ENCODE measurements around the gene CCDC57.

Gene CCDC57

DNA sequence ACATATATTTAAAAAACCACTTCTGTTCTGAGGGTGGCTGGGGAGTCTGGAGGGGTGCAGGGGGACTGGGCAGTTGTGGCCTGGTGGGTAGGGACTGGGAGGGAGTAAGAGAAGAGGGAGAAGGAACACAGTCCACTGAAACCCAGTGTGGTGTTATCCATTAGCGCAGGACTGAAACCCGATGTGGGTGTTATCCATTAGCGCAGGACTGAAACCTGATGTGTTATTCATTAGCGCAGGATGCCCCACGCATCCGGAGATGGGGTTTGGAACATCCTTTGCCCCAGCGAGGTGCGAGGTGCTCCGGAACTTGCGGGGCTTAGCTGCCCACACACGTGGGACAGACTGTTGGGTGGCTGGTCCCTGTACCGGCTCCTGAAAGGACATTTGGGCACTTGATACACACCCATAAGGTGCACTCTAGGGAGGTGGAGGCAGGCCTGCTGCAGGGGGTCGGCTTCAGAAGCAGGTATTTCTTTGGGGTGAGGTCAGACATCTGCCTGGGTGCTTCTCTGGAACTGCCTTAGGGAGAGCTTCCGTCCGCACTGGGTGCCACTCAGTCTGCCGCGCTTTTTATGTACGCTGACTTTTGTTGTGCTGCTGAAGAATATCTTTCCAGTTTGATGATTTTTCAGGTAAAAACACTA lies 94.4 kb downstream of the CCDC57 start:
- DNase-seq, result no peak

DNA sequence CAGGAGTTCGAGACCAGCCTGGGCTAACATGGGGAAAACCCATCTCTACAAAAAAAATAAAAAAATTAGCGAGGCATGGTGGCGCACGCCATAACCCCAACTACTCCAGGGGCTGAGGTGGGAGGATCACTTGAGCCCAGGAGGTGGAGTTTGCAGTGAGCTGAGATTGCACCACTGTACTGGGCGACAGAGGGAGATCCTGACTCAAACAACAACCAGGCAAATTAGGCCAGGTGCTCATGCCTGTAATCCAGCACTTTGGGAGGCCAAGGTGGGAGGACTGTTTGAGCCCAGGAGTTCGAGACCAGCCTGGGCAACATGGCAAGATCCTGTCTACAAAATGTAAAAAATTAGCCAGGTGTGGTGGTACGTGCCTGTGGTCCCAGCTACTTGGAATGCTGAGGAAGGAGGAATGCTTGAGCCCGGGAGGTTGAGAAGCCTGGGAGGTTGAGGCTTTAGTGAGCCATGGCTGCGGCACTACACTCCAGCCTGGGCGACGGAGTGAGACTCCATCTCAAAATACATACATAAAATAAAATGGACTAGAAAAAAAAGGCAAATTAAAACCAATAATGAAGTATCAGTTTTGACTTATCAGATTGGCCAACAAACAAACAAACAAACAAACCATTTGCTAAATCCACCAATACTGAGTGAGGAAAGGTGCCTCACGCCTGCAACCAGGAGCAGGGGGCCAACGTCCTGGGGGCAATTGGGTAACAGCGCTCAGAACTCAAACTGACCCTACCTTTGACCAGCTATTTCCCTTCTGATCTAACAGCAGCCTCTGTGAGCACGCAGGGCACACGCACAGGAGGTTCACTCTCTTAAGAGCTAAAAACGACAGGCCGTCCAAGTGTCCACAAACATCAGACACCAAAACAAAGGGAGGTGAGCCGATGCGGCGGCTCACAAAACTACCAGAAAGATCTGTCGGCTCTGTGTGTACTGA lies 95.2 kb downstream of the CCDC57 start:
- DNase-seq, result no peak

DNA sequence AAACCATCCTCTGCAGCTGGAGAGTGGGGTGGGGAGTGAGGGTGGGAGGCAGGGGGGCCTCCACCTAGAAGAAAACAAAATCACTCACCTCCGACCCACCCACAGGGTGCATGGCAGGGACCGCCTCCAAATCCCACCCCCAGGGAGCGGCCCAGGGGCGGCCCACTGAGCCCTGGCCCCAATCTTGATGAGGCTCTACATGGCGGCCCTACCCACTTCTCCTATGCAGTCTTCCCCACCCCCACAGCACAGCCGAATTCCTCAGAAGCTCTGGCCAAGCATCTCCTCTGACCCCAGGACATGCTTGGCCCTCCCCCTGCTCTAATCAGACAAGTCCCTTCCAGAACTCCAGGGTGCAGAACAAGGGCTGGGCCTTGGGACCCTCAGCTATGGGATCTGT lies 96.4 kb downstream of the CCDC57 start:
- DNase-seq, result no peak

DNA sequence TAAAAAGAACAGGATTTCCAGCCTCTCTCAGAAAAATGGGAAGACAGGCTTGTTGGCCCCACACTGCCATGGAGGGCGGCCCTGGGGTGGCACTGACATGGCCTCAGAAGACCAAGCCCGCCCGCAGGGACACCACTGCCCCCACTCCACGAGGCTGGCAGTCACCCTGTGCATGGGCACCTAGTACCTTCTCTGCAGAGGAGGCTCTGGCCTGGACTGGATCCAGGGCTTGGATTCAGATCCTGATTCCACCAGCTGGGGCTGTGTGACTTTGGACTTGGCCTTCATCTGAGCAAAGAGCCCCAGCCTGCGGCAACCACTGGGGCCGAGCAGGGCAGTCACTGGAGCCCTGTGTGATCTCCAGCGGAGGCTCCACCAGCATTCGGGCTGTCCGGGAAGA lies 97.8 kb downstream of the CCDC57 start:
- no peak for DNase-seq

DNA sequence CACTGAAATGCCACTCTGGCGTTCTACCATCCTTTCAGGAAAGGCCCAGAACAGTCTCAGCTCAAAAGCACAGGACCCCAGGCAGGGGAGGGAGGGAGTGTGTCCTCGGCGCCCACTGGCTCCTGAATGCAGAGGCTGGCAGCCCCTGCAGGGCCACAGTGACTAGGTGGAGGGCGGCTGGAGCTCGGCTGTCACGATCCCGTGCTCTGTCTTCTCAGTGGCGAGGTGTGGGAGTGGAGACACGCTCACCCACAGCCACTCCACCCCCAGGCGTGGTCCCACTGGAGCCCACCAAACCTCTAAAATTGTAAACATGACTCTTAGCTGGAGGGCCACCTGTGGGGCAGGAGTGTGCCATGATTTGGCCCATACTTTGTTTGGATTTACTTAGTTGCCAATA lies 98.2 kb downstream of the CCDC57 start:
- DNase-seq, result no peak

DNA sequence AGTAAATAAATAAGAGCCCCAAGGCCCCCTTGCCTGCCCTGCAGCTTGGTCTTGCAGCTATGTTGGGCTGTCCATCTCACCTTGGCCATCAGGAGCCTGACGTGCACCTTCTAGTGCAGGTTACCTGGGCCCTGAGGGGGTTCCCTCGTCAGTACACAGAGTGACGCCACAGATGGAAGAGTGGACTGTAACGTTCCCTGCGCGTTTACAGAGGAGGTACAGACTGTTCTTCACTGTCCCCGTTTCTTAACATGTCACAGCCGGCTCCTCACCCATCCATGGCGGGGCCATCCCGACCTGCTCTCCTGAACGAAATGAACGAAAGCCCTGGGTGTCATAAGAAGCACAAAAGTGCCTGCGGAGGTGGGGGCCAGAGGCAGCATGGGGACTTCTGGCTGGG lies 98.7 kb downstream of the CCDC57 start:
- no peak for DNase-seq

DNA sequence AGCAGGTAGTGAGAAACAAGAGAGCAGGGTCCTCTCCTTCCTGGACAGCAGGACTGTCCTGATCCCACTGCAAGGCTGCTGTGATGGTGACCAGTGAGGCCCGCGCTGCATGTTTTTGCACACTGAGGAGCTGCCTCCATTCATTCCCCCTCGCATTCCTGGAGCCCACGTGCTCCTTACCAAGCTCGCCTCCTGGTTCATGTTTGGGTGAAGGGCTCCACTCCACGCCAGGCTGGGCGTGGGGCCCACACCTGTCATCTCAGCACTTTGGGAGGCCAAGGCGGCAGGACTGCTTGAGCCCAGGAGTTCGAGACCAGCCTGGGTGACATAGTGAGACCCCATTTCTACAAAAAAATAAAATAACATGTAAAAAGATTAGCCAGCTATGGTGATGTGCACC lies 99.2 kb downstream of the CCDC57 start:
- DNase-seq, result no peak

DNA sequence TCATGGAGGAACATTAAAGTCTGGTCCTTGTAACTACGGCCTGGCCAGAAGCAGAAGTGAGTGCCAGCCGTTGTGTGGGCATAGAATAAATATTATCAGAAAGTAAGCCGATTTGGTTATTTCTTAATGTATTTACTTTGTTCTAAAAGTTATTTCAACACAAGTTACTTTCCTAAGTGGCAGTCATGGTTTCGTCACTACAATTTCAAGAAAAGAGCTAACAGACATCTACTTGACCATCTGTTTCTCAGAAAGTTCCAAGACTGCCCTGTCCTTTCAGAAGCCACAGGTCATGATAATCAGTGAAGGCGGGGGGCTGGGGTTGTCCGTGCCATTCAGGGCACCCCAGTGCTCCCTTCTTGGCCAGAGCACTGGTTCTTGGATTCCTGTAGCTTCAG lies 99.7 kb downstream of the CCDC57 start:
- DNase-seq, result no peak

DNA sequence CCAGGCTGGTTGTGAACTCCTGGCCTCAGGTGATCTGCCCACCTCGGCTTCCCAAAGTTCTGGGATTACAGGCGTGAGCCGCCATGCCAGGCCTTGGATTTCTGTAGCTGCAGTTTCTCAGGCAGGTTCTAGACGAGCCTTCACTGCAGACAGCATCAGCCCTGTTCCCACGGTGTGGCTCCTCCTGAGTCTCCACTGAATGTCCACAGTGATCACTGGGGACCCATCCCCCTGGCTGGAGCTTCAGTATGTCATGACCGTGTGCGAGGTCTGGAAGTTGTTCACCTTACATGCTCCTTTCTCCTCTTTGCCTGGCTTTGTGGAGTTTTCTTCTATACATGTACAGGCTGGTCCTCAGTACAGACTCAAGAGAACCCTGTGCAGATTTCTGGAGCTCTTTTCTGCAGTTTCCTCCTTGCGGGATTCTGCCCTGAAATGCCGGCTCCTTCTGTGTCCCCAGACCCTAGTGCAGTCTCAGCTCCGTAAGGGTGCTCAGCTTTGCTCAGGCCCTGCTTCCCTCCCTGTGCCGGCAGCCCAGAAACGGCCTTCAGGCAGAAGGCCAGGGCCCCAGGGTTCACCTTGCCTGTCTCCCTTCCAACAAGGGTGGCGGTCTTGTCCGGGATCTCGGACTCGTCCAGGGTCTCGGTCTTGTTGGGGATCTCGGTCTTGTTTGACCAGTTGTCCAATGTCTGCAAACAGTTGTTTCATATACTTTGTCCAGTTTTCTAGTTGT lies 100.3 kb downstream of the CCDC57 start:
- no peak for DNase-seq

DNA sequence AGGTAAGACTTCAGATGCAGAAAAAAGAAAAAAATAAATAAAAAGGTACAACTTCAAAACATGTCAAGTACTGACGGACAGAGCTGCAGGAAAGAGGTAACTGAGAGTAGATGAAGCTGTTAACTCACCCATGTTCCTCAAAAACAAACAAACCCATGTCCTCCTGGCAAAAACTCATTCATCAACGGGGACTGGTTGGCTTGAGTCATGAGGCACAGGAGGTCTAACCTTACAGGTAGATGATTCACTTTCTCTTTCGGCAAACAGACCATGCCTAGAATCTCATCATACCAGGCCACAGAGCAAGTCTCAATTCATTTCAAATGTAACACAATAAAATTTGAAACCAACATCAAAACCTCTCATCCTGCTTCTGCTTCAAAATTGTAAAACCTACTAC lies 102.3 kb downstream of the CCDC57 start:
- DNase-seq, result no peak

DNA sequence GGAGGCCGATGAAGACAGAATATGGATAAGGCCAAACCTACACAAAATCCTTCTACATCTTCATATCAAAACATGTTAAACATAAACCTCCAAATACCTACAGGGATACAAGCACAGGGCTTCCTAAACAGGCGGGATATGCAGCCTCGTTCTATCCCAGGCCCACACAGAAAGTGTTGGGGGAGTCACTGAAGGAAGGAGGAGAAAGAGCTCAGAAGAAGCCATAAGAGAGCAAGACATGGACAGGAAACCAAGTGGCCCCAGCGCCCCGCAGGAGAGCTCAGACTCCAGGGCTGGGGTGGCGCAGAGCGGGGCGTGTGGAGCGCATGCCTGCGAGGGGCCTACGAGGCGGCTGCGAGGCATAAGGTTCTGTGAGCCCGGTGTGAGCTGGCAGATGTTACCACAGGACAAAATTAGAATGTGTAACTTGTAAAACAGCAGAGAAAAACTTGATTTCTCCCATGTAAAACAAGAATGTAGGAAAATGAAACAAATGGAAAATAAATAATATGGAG lies 103.6 kb downstream of the CCDC57 start:
- no peak for DNase-seq

DNA sequence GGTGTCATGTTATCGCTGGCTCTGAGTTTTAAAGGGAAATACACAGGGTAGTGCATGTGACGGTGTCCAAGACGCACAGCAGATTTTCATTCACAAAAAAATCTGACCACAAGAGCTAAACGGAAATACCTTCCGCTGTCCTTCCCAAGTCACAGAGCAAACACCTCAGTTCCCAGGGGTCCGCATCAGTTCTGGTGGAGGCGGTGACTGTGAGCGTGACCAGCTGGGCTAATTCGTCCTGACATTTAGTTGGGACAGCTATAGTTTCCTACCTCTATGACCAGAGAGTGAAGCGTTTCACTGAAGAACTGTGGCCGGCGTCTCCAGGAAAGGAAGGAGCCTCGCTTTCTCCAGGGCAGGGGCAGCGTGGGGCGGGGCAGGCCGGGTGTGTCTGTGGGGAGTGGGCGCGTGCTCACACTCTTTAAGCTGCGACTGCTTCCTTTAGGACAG lies 104.1 kb downstream of the CCDC57 start:
- no peak for DNase-seq

DNA sequence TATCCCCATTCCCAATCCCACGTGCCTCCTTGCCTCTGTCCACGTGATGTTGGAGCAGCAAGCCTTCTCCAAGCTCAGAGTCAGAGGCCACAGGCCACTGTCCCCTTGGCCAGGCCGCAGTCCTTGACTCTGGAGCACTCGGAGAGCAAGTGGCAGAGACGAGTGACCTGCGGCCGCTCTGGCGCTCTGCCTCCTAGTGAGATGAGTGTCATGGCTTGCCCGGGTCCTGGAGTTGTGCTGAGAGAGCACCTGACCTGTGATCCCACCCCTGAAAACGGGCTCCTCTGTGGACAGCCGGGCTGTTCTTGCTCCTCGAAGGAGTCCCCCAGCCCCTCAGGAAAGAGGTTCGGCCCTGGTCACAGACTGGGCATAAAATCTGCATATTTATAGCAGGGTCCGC lies 104.6 kb downstream of the CCDC57 start:
- DNase-seq, result no peak

DNA sequence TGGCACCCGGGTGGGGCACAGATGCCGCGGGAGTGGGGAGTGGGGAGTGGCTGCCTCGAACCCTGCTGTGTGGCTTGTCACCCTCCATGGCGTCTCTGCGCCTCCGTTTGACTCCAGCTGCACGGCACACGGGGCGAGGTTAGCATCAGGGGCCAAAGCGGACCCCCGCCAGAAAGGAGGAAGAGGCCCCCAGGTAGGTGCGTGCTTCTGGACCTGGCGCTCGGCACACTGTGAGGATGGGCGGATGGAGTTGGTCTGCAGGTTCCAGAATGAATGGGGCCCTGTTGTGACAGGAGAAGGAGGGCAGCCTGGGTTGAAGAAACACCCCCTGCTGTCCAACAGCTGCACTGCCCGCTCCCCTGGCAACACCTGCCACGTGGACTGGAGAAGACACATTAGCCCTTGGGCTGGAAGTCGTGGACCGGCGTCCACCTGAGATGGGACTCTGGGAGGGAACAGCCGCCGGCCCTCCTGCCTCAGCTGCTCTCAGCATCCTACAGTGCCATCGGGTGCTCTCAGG lies 105.2 kb downstream of the CCDC57 start:
- DNase-seq, result no peak

DNA sequence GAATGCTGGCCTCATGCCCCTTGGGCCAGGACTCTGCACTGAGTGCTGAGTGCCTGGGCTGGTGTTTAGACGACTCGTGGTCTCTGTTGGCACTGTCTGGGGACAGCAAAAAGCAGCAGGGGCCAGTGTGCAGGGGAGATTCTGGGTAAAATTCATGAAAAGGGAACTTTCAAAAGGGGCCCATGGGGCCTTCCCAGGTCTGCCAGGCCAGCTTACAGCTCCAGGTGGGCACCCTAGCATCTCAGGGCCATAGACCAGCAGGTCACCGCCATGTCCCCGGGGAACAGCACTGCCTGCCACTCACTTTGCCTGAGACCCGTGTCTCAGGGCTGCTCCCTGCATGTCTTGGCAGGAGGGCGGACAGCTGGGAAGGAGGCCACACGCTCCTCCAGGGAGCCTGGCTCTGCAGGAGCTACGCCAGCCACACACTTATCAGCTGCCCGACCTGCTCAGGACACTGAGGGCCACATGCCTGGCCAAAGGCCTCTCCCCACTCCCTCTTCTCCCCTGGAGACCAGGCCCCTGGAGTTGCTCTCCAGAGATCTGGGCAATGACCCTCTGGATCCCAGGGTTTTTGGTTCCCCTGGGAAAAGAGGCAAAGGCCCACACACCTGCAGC lies 105.8 kb downstream of the CCDC57 start:
- DNase-seq, result no peak

DNA sequence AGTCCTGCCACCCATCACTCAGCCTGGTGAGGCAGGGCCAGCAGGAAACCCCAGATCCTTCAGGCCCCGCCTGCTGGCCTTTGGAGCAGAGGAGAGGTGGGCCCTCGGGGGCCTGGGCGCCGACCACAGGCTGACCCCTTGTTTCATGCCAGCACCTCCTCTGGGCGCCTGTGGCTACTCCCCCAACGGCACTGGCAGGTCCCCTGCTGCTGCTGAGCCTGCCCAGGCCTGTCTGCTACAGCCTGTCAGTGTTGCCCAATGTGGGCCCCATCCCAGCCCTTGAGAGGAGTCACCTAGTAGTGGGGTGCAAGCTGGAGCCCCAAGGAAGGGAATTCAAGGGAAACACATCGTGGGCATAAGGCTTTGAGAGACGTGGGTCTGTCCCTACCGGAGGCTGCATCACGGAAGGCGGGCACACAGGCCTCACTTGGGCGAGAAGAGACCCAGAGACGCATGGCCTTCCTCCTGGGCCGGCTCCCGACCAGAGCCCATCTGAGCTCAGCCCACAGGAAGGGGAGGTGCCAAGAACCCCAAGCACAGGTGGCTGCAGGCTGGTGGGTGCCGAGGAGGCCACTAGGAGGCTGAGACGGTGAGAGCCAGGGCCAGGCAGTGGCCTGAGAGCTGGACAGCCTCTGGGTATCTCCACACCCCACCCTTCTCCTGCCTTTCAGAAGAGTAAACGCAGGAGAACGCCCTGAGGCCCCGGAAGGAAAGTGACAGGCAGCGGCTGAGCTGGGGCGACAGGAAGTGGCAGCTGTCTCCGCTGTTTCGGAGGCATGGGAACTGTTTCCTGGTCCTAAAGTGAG lies 106.6 kb downstream of the CCDC57 start:
- DNase-seq, result peak; percentile 61

DNA sequence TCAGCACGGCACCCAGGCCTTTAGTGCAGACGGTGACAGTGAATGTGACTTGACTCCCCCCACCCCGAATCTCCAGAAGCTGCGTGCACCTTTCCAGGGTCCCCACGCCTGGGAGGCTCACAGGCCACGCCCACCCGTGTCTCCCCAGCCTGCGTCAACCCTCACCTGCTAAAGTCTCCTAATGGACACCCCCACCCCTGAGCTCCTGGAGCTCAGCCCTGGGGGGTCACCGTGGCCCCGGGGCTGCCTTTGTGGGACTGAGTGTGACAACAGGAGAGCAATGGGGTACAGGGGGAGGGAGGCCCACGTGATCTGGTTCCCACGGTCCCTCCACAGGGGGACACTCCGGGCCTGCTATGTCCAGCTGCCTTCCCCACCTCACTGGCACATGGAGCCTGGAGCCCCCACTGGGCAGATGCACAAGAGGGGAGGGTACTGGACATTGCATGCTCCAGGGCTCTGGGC lies 107.2 kb downstream of the CCDC57 start:
- DNase-seq, result no peak

DNA sequence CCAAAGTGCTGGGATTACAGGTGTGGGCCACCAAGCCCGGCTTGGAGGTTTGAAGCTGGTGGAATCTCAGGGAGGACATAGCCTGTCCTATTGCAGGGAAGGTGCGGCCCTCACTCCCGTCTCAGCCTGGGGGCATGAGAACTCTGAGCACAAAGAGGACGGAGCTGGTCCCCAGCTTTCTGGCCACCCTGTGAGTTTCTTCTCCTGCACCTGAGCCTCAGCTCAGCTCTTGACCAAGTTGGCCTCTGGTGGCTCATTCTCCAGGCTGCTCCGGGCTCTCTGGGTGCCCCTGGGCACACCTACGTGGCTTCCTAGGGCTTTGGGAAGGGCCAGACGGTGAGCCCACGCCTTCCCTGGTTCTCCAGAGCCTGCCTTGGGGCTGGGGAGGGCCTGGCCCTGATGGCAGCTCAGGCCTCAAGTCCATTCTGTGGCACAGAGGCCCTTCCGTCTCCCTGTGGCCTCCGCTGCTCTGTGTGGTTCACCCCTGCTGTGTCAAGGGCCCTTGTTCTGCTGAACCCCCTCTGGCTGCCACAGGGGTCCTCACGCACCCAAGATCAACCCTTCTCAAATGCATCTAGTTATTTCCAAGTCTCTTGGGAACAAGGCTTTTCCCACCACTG lies 107.7 kb downstream of the CCDC57 start:
- no peak for DNase-seq

DNA sequence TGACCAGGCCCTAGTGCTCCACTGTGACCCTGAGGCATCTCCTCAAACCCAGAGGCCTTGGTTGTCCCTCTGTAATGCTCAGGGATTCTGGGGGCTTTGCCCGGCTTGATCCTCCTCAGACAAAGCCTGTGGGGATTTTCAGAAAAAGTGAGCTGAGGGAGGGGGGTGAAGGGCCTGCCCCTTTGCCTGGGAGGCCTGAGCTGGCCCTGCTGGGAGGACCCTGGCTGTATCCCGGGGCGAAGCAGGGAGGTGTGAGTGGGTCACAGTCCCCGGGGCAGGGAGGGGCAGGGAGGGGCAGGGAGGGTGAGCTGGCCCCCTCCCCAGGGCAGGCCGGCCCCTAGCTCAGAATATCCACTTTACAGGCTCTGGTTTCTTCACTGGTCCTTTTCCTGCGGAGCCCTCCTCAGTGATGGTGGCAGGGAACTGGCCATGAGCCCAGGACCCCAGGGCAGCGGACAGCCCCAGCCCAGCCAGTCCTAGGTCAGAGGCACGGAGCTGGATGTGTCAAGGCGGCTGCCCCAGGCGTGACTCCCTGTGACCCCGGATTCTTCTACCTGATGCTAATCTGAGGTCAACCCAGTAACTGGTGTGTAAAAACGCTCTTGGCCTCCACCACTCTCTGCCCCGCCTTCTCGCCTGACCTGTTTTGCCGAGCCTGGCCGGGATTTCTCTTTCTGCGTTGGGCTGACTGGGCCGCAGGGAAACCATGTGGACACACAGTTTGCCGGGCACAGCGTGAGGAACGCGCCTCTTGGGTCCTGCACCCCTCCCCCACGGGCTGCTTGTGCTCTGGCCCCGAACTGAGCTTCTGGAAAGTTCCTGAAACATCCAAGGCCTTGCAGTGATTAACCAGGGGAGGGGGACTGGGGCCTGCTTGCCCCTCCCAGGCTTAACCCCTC lies 108.8 kb downstream of the CCDC57 start:
- DNase-seq, result no peak
